ENCODE data around the gene ELP2.

- TF ChIP-seq CTCF (conservative IDR thresholded peaks at IDR 0.05; ENCODE audit: low read depth, low read length) (no peak), EZH2 (IDR thresholded peaks at IDR 0.05; ENCODE audit: borderline replicate concordance, low read depth, low read length, poor library complexity, severe bottlenecking) (no peak)
Observed at GRCh38 chr18:36187826-36188721, 58.4 kb downstream of the ELP2 start.

Measured in A673 (cell line).